GM18499 (cell line): ENCODE data around the gene LRRC57.
A peak's percentile ranks its signal among the peaks of the same experiment; 100 is the strongest.
"Not testable (repeated sequence)": the region's sequence is repeated elsewhere in the genome, so short reads cannot be mapped to it uniquely, and the experiment has no call there.

Experiments
- ATAC-seq: cut with Tn5 transposase; IDR thresholded peaks from one replicate; pipeline ENCODE4 v1.9.1; 2021; ENCODE audit warnings: moderate number of reproducible peaks; ENCODE audit not compliant: insufficient read depth, unreplicated experiment

The LRRC57 gene

DNA sequence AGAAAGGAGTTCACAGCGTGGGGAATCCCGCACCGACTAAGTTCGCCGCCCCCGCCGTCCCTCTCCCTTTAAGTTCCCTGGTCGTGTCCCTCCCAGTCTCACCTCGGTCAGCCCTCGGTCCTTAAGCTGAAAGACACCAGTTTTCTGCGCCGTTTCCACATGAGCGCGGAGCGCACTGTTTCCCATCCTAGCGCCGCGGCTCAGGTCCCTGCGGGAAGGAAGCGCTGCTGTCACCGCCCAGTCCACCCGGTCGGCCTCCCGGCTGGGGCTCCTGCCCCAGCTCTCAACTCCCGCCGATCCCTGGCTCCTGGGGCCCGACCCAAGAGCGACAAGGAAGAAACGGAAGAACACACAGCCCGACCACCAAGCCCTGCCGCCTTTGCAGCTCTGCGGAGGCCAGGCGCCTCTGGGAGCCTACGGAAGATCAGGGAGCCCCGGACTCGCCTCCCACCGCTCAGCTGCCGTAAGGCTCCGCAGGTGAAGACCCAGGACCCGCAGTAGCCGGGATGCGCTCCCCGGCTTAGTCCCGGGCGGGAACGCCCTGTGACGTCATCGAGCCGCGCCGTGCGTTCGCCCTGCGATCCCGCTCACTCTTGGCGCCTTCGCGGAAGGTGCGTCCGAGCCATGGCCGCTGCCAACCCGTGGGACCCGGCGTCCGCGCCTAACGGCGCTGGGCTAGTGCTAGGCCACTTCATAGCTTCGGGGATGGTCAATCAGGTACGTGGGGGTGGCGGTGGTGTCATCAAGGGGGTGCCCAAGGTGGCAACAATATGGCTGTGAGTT lies at the start of gene LRRC57, which contains the start of gene HAUS2:
Gene LRRC57, minus strand, starts transcription at position 545 of the 783 bp plus-strand sequence. Its CDS starts 359 bp downstream, at position 186.
Gene HAUS2, plus strand, starts transcription at position 590 of the 783 bp plus-strand sequence. Its CDS starts 35 bp downstream, at position 625.
- ATAC-seq: peak; percentile 49

GRCh38 chr15:42595626-42596240 lies 47.1 kb upstream of the LRRC57 start:
- ATAC-seq: no peak

DNA sequence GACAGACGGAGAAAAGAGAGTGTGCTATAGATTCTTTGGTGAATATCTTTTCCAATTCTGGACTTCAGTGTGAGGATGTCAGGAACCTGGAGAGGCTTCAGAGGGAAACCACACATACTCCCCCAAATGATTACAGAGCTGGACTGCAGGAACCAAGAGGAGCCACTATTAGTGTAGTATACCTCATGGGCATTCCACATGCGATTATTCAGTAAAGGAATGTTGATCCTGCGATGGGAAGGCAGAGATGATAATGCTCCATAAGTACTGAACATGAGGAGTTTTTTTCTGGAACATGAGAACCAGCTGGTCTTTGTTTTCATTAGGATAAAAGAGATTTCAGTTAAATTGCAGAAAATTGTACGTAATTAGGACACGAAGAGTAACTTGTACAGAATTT lies 45.5 kb upstream of the LRRC57 start:
- no peak for ATAC-seq

- no peak for ATAC-seq
Measured at GRCh38 chr15:42593143-42593542, 44.5 kb upstream of the LRRC57 start.

DNA sequence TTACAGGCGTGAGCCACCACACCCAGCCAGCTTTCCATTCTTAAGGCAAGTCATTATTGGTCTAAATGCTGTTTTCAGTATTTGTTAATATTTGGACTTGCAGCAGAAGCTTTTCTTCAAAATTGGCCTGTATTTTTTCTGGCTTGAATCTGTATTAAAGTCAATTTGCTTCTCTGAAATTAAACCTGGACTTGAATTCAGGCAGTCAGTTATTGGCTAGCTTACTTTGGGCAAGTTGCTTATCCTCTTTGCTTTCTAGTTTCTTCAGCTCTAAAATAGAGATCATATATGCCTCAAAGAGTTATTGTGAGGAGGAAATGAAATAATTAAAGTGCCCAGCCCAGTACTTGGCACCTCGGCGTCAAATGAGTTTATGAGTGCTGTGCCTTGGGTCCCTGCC lies 44.1 kb upstream of the LRRC57 start:
- no peak for ATAC-seq

GRCh38 chr15:42591238-42591934 lies 42.8 kb upstream of the LRRC57 start:
- no peak for ATAC-seq

GRCh38 chr15:42590619-42591237 lies 42.1 kb upstream of the LRRC57 start:
- ATAC-seq: no peak

DNA sequence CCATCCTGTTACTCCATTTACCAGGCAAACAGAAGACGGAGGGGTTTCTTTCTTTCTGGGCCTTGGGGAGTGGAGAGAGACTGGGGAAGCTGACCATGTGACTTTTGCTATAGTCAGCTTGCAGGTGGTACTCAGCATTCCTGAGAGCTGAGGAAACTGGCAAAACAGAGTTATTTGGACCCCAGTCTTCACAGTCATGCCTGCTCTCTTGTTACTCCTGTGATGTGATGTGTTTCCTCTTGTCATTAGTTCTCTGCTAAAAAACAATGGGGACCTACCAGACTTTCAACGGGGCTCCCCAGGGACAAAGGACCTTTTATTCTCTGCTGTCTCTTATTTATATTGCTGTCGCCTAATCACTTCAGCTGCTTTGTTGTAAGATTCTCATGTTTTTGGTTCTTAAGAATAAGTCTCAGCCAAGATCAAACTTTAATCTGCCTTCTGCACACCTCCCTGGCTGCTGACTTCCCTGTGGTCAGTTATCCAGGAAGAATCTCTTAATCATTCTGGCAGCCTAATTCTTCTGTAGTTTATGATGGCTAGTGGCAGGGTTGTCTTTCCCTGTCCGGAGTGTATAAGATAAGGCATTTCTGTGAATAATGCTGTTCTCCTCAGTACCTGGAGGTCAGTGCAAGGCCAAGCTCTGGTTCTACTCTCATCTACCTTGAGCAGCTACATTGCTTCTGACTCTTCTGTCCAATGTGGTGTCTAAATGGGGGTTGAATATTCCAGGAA lies 35.6 kb upstream of the LRRC57 start:
- ATAC-seq: no peak

GRCh38 chr15:42582569-42583375 lies 34.2 kb upstream of the LRRC57 start:
- ATAC-seq: no peak

- no peak for ATAC-seq
Measured at GRCh38 chr15:42581272-42581730, 32.7 kb upstream of the LRRC57 start.

- no peak for ATAC-seq
Measured at GRCh38 chr15:42578984-42579537, 30.5 kb upstream of the LRRC57 start.

- ATAC-seq: no peak
Measured at GRCh38 chr15:42577514-42578031, 29.0 kb upstream of the LRRC57 start.

DNA sequence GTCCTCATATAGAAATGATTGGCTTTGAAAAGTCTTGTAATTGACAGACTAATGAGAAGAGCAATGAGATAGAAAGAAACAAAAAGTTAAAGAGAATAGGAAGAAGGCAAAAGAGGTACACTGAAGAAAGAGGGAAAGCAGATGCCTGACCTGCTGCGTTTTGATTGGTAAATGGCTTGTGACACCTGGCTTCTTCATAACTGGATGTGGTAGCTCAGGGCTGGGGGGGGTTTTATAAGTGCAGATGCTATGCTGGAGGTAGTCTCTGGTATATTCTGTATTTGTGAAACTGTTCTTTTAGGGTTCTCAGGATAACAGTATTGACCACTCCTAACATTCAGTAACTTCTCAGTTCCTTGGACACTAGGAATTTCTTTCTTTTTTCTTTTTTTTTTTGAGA lies 28.2 kb upstream of the LRRC57 start:
- ATAC-seq: no peak

DNA sequence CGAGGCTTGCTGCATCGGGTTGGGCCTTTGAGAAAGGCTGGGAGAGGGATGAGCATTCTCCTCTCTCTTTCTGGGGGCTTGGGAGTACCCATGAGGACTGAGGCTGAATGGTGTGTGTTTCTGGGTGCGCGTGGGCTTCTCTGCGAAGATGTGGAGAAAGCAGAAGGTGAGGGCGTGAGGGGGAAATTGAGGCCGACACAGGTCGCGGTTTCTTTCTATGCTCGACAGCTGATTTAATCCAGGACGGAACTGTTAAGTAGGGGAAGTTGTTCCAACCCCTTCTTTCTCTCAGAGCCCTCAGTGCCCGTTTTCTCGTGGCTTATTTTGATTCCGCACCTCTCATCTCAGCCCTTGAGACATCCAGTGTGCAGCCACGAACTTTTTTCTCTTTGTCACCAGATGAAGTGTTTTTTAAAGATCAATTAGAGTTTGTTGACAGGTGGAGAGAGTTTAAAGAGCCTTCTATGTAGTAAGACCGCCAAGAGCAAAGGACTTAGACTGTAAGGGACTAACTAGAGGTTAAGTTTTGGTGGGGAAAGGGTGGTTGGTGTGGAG lies 27.5 kb upstream of the LRRC57 start:
- ATAC-seq: no peak

- ATAC-seq: peak; percentile 71
Measured at GRCh38 chr15:42575188-42576039, 26.8 kb upstream of the LRRC57 start, which contains the start of gene STARD9. Gene STARD9 (plus strand): TSS chr15:42575606. CDS start chr15:42575716, 110 bp downstream.

- no peak for ATAC-seq
Measured at GRCh38 chr15:42558739-42559138, 10.1 kb upstream of the LRRC57 start.

DNA sequence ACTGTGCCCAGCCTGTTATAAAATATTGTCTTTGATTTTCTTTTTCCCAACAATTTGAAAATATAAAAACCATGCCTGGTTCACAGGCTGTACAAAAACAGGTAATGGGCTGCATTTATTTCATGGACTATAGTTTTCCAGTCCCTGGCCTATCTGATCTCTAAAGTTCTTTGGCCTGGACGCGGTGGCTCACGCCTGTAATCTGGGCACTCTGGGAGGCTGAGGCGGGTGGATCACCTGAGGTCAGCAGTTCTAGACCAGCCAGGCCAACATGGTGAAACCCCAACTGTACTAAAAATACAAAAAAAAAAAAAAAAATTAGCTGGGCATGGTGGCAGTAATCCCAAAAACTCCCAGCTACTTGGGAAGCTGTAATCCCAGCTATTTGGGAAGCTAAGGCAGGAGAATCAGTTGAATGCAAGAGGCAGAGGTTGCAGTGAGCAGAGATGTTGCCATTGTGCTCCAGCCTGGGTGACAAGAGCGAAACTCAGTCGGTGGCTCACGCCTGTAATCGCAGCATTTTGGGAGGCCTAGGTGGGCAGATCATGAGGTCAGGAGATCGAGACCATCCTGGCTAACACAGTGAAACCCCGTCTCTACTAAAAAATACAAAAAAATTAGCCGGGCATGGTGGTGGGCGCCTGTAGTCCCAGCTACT lies 8.1 kb upstream of the LRRC57 start:
- ATAC-seq: not testable (repeated sequence)
